HG02610 (cell line): Measurements from ENCODE around the gene TRMT13.

ENCODE experiments used
- ATAC-seq: cut with Tn5 transposase; IDR thresholded peaks from one replicate; pipeline ENCODE4 v1.9.1; 2021; ENCODE audit warnings: mild to moderate bottlenecking, moderate library complexity; ENCODE audit not compliant: unreplicated experiment

Gene TRMT13

DNA sequence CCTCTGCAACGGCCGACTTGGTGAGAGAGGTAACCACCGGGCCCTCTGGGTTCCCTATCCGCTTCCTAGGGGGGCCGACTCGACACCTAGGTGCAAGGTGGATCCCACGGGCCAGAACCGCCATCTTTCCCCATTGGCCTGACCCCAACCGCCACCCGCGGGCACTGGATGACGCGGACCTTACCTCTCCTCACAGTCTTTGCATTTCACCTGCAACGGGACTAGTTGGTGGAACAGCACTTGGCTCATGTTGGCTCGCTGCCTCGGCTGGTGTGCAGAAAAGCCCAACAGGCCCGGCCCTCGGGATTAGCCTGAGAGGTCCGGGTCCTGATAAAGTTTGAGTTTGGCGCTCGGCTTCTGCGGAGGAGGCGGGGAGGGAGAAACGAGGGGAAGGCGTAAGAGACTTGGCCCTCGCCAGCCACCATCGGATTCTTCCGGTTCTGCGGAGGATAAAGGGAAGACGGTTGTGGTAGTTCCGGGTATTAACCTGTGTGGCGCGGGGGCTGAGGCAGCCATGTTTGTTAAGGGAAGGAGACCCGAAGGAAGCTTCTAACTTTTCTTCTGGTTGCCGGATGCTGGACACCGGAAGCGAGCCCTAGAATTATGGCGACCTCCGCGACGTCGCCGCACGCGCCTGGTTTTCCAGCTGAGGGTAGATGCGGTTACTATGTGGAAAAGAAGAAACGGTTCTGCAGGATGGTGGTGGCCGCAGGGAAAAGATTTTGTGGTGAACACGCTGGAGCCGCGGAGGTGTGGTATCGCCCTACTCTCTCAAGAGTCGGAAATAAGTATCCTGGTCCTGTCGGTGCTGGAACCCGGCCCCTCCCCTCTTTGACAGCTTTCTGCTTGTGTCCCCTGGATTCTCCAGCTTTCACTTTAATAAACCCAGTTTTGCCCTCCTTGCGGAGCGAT is at the start of gene TRMT13, which contains the start of gene SASS6:
TSS of gene TRMT13 (plus strand) at position 598 of the 912 bp plus-strand sequence. CDS start at position 604, 6 bp downstream.
TSS of gene SASS6 (minus strand) at position 365 of the 912 bp plus-strand sequence. CDS start at position 249, 116 bp downstream.
- peak; percentile 83 for ATAC-seq

DNA sequence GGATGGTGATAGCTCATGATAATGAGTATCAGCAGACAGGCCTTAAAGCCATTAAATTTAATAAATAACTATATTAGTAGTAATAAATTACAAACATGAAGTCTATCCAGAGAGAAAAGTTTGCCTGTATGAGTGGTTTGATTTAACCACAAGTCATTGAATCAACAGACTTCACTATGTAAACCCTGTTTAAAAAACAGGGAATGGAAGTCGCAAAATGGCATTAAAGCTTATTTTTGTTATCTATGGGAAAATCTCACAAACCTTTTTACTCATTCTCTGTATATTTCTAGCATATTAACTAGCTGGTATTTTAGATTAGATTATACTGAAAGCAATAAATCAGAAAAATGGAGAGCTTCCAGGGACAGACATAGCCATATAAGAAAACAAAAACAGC is 45.6 kb upstream of the TRMT13 start:
- no peak for ATAC-seq

DNA sequence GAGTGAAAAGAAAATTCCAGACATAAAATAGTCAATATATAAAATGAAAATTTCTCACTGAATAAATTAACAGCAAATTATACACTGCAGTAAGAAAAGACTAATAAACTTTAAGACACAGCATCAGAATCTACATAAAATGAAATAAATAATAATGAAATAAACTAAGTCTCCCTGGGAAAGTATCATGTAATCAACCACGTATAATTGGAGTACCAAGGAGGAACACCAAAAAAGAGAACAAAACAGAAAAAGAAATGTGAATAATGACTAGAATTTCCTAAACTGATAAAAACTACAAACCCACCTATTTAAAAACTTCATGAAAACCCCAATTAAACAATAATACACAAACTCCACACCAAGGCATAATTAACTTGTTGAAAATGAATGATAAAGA is 43.9 kb upstream of the TRMT13 start:
- ATAC-seq: no peak

DNA sequence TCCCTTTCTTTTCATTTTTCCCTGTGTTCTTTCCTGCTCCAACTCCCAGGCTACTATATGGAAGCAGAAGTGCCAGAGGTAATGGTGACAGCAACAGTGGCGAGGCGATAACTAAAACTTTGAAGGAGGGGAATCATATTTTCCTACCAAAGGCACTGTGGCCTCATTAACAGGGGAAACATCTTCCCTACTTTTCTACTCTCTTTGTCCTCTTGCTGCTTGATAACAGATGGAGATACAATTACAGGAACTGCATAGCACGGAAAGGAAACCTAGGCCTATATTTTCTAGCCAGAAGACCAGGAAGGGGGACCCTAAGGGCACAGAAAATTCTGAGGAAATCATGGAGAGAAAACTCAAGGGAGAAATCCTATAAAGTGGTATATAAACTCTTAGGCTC is 42.5 kb upstream of the TRMT13 start:
- ATAC-seq: no peak

GRCh38 chr1:100100202-100100601 is 32.8 kb upstream of the TRMT13 start:
- ATAC-seq: no peak

GRCh38 chr1:100101564-100101963 is 31.4 kb upstream of the TRMT13 start:
- ATAC-seq: no peak

- no peak for ATAC-seq
These were observed 25.3 kb upstream of the TRMT13 start for GRCh38 chr1:100107696-100108095.

DNA sequence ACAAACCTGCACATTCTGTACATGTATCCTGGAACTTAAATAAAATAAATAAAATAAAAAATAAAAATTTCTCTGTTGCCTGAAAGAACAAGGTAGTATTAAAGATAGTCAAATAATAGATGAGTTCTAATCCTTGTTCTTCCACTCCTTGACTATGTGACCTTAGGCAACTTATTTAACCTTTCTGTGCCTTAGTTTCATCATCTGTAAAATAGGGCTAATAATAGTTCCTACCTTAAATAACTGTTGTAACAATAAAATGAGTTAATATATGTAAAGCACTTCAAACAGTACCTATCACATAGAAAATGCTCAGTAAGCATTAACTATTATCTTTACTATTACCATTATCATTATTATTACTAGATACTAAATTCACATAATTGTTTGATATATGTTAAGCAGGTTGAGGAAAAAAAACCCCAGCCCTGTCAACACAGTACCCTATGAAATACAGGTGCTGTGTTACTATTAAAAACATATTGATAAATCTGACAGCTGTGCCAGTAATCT is 23.4 kb upstream of the TRMT13 start:
- ATAC-seq: no peak

DNA sequence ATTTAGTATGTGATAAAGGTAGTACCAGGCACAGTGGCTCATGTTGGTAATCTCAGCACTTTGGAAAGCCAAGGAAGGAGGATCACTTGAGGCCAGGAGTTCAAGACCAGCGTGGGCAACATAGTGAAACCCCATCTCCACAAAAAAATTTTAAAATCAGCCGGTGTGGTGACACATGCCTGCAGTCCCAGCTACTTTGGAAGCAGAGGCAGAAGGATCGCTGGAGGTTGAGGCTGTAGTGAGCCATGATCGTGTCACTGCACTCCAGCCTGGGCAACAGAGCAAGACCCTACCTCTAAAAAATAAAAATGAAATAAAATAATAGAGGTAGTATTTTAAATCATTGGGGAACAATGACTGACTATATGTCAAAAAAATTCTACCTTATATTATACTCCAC is 17.4 kb upstream of the TRMT13 start:
- no peak for ATAC-seq

GRCh38 chr1:100122177-100122576 is 10.8 kb upstream of the TRMT13 start:
- no peak for ATAC-seq

DNA sequence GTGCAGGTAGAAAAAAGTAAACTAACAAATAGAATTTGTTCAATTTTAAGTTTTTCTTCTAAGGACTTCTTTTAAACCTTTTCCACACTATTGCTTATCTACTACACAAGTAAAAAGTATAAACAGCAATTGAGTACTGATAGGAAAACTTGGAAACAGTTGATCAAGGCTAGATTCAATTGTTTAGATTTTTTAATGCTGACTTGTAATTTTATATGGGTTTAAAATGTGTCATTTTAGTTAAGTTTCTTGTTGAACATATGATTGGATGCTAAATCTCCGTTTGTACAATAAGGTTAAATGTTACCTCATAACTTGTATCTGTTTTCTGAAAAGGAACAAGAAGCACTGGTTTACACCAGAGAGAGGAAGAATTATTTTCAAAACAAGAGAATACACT is 5.7 kb upstream of the TRMT13 start:
- ATAC-seq: no peak

DNA sequence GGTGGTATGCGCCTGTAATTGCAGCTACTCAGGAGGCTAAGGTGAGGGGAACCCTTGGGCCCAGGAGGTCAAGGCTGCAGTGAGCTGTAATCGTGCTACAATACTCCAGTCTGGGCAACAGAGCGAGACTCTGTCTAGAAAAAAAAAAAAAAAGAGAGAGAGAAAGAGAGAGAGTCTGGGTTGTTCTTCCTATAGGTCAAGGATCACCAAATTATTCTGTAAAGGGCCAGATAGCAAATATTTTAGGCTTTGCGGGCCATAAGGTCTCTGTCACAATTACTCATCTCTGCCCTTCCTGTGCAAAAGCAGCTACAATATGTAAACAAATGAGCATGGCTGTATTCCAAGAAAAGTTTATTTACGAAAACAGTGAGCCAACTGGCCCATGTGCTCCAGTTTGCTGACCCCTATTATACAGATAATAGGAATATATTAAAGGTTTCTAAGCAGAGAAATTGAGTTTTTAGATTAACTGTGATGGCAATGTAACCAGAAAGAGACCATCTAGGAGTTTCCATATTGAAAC is 2.3 kb upstream of the TRMT13 start:
- ATAC-seq: no peak

- no peak for ATAC-seq
These were observed 1.3 kb upstream of the TRMT13 start for GRCh38 chr1:100131623-100132022.

DNA sequence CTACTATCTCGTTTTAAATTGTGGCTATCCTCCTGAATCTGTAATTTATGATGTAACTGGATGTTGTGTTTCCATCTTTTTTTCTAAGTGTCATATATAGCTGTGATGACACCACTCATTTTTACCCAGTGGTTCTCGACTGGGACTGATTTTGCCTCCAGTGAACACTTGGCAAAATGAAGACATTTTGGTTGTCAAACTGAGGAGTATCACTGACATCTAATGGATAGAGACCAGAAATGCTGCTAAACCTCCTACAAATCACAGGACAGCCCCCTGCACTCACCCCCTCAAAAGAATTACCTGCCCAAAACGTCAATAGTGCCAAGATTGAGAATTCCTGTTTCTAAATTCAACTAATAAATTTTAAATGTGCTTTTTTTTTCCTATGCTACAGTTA is 1.9 kb downstream of the TRMT13 start:
- no peak for ATAC-seq

GRCh38 chr1:100137602-100138001 is 4.6 kb downstream of the TRMT13 start:
- no peak for ATAC-seq

- ATAC-seq: no peak
These were observed 8.2 kb downstream of the TRMT13 start for GRCh38 chr1:100141192-100141591.

DNA sequence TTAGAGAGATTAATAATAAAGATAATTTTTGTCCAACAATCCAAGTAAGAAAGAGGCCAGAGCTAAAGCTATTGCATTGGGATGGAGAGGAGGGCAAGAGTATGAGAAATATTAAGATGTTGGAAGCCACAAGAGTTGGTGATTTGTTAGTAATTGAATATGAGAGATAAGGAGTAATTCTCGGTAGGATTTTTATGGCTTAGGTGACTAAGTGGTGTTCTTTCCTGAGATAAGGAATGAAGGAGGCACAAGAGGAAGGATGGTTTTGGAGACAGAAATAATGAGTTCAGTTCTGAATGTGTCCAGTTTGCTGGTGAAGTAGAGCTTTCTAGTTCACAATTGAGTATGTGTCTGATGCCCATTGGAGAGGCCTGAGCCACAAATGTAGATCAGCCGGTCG is 9.4 kb downstream of the TRMT13 start:
- no peak for ATAC-seq

DNA sequence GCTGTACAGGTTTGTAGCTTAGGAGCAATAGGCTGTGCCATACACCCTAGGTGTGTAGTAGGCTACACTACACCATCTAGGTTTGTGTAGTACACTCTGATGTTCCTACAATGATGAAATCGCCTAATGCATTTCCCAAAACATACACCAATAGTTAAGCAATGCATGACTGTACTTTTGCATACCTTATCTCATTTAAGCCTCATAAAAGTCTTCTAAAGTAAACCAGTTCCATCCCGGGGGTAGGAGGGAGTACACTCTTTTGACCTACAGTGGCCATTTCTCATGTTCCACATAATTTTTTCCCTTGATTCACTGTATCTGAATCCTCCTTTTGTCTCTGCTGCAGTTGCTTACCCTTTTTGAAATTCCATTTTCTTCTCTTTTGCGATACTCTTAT is 12.2 kb downstream of the TRMT13 start:
- no peak for ATAC-seq

- no peak for ATAC-seq
These were observed 14.0 kb downstream of the TRMT13 start for GRCh38 chr1:100146958-100147357.

DNA sequence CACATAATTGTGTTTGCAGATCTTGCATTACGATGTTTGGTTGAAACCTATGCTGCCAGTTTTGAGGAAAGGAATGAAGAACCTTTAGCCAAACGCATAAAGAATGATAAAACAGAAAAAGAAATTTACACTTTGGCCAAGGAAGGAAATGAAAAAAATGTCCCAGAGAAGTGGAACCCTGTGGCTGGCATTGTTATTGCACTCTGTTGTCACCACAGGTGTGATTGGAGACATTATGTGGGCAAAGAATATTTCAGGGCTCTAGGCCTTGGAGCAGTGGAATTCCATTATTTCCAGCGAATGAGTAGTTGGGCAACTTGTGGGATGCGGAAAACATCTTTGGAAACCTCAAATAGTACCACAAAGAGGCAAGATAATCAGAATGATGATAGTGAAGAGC is 14.9 kb downstream of the TRMT13 start:
- ATAC-seq: no peak

DNA sequence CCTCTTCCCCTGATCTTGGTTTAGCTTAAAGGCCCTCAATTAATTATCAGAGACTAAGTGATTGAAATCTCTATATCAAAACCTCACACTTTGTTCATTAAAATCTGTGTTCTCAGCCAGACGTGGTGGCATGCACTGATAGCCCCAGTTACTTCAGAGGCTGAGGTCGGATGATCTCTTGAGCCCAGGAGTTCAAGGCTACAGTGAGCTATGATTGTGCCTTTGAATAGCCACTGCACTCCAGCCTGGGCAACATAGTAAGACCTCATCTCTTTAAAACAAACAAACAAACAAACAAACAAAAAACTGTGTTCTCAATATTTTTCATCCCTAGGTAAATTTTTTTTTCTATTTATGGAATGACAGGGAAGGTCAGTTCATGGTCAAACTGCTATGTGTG is 18.7 kb downstream of the TRMT13 start:
- peak; percentile 25 for ATAC-seq

GRCh38 chr1:100152271-100152670 is 19.3 kb downstream of the TRMT13 start:
- ATAC-seq: peak; percentile 89
